IPS DF 4.7 (cell line): ENCODE data around the gene RFXAP.

Experiments used
- DNase-seq: peaks from one replicate; pipeline ENCODE4 v3.0.0-alpha.2; 2013; ENCODE audit warnings: low spot score; ENCODE audit errors: extremely low read depth

RFXAP gene

GRCh38 chr13:36817996-36818803 is 822 bp upstream of the RFXAP start:
- no peak for DNase-seq

- no peak for DNase-seq
Measured at GRCh38 chr13:36819739-36820090, 693 bp downstream of the RFXAP start.

GRCh38 chr13:36820222-36820621 is 1.2 kb downstream of the RFXAP start:
- DNase-seq: no peak

GRCh38 chr13:36822785-36823184 is 3.8 kb downstream of the RFXAP start:
- DNase-seq: no peak

GRCh38 chr13:36829753-36830152 is 10.7 kb downstream of the RFXAP start:
- no peak for DNase-seq

GRCh38 chr13:36831291-36831690 is 12.3 kb downstream of the RFXAP start:
- no peak for DNase-seq

- DNase-seq: no peak
Measured at GRCh38 chr13:36834299-36834698, 15.3 kb downstream of the RFXAP start.

- no peak for DNase-seq
Measured at GRCh38 chr13:36837354-36838092, 18.5 kb downstream of the RFXAP start.

- DNase-seq: no peak
Measured at GRCh38 chr13:36839281-36839680, 20.3 kb downstream of the RFXAP start.

- DNase-seq: no peak
Measured at GRCh38 chr13:36839981-36840380, 21.0 kb downstream of the RFXAP start.

GRCh38 chr13:36840718-36841250 is 21.8 kb downstream of the RFXAP start:
- DNase-seq: no peak

- no peak for DNase-seq
Measured at GRCh38 chr13:36841391-36841790, 22.4 kb downstream of the RFXAP start.

- no peak for DNase-seq
Measured at GRCh38 chr13:36847606-36848005, 28.6 kb downstream of the RFXAP start.

- no peak for DNase-seq
Measured at GRCh38 chr13:36848199-36848982, 29.4 kb downstream of the RFXAP start.

- no peak for DNase-seq
Measured at GRCh38 chr13:36850790-36851438, 31.9 kb downstream of the RFXAP start.

- no peak for DNase-seq
Measured at GRCh38 chr13:36857253-36857652, 38.2 kb downstream of the RFXAP start.

GRCh38 chr13:36858290-36858689 is 39.3 kb downstream of the RFXAP start:
- DNase-seq: no peak

- no peak for DNase-seq
Measured at GRCh38 chr13:36859259-36859658, 40.2 kb downstream of the RFXAP start.

GRCh38 chr13:36862002-36862685 is 43.1 kb downstream of the RFXAP start:
- no peak for DNase-seq

- DNase-seq: no peak
Measured at GRCh38 chr13:36862722-36863121, 43.7 kb downstream of the RFXAP start.

GRCh38 chr13:36865265-36865664 is 46.2 kb downstream of the RFXAP start:
- no peak for DNase-seq
